A673 (cell line): Measurements from ENCODE around the gene PCBP3.

Experiments
- CTCF ChIP-seq: fragments of 300-800, 200-600 bp; sonication (generic); conservative IDR thresholded peaks from 2 replicates; pipeline ENCODE4 v1.5.1; 2017; ENCODE audit warnings: low read depth, mild to moderate bottlenecking, antibody characterized with exemption, low read length, moderate library complexity, mixed read lengths
- EZH2 ChIP-seq: fragments of 200-600 bp; sonication (generic); IDR thresholded peaks from 2 replicates; pipeline ENCODE4 v1.6.1; 2017; ENCODE audit warnings: borderline replicate concordance, low read depth, mild to moderate bottlenecking, mixed read lengths, antibody characterized with exemption, low read length; ENCODE audit not compliant: poor library complexity, severe bottlenecking

- TF ChIP-seq CTCF (no peak), EZH2 (no peak)
Measured at GRCh38 chr21:45867671-45868081, 224.2 kb downstream of the PCBP3 start.
